Natural killer cell (primary cell): ENCODE data around the gene LRCOL1. TPM values are rescaled to one million over a fixed set of nuclear protein-coding genes. Genes with fewer than 3 reads are reported as not detected.

Source experiments
- ATAC-seq, 3 donors: fragments of 150-1000 bp in 2 of 3; fragments of 200-7000 bp in 1 of 3; cut with Tn5 transposase; 1 replicate in 1 of 3; 2 replicates in 2 of 3; pipeline ENCODE4 v1.10.0; 2021; ENCODE audit warnings: mild to moderate bottlenecking in 2 of 3, moderate library complexity in 2 of 3
- DNase-seq, 2 donors: peaks; one replicate each; pipeline versions ENCODE4 v3.0.0 to v3.0.0-alpha.2; 2013 to 2021; ENCODE audit warnings: mixed read lengths in 1 of 2
- H3K27ac ChIP-seq: one replicate; pipeline ENCODE4 v1.5.1; 2013; ENCODE audit warnings: mild to moderate bottlenecking, low read length
- H3K27me3 ChIP-seq: one replicate; pipeline ENCODE4 v1.6.1; 2013; ENCODE audit warnings: low read length; ENCODE audit not compliant: control insufficient read depth, insufficient read depth
- H3K36me3 ChIP-seq: one replicate; pipeline ENCODE4 v1.6.1; 2013; ENCODE audit warnings: low read length; ENCODE audit not compliant: control insufficient read depth, insufficient read depth
- H3K4me1 ChIP-seq: one replicate; pipeline ENCODE4 v1.6.1; 2013; ENCODE audit warnings: low read length; ENCODE audit not compliant: control insufficient read depth, insufficient read depth
- H3K4me3 ChIP-seq: one replicate; pipeline ENCODE4 v1.5.1; 2013; ENCODE audit warnings: low read length
- H3K9me3 ChIP-seq: one replicate; pipeline ENCODE4 v1.6.1; 2013; ENCODE audit warnings: low read length; ENCODE audit not compliant: control insufficient read depth, insufficient read depth
- H3K27ac Mint-ChIP-seq, 2 donors: one replicate each; pipeline ENCODE4 v1.8.0; 2022; ENCODE audit warnings: mild to moderate bottlenecking in 2 of 2, mixed read lengths in 2 of 2, moderate library complexity in 1 of 2
- H3K27me3 Mint-ChIP-seq, 2 donors: one replicate each; pipeline ENCODE4 v1.8.0; 2022; ENCODE audit warnings: low read depth in 2 of 2, mixed read lengths in 2 of 2
- H3K36me3 Mint-ChIP-seq: one replicate; pipeline ENCODE4 v1.8.0; 2022; ENCODE audit warnings: mixed read lengths
- H3K4me1 Mint-ChIP-seq, 2 donors: one replicate each; pipeline ENCODE4 v1.8.0; 2022; ENCODE audit warnings: mixed read lengths in 2 of 2
- H3K4me3 Mint-ChIP-seq: one replicate; pipeline ENCODE4 v1.8.0; 2022; ENCODE audit warnings: mild to moderate bottlenecking, moderate library complexity, mixed read lengths
- H3K9me3 Mint-ChIP-seq, 2 donors: one replicate each; pipeline ENCODE4 v1.8.0; 2022; ENCODE audit warnings: mixed read lengths in 2 of 2
- CTCF ChIP-seq: fragments of 200-600 bp; IDR thresholded peaks from one replicate; pipeline ENCODE4 v1.8.0; 2022; ENCODE audit warnings: antibody characterized with exemption
- WGBS: methylation state at CpG from one replicate; pipeline ENCODE4 v1.1.7; 2013; ENCODE audit warnings: missing lambda C conversion rate; ENCODE audit not compliant: insufficient coverage; 5-methylcytosine and 5-hydroxymethylcytosine counted together
- intact Hi-C: fragments of 100-400 bp; cut with micrococcal nuclease; formaldehyde crosslinking; loops from one replicate; pipeline ENCODE4 v1.14.2; 2022
- total RNA-seq, 4 donors: library from RNA; stranded (reverse); fragments of 120-200 nt in 1 of 4; gene quantifications; one replicate each; pipeline versions ENCODE4 v1.2.3 to v1.2.4, GENCODE V29; 2013 to 2022

The LRCOL1 gene
- total RNA-seq, 3 donors from 2014 or later (not counting 1 experiment from before 2014, with no cell fraction given): not detected

- no peak for ATAC-seq
- WGBS: 96% methylated on average over 20 of the region's 20 CpGs
Measured at GRCh38 chr12:132571598-132571997, 38.8 kb downstream of the LRCOL1 start.

GRCh38 chr12:132571051-132571450 lies 39.3 kb downstream of the LRCOL1 start:
- no peak for DNase-seq
- H3K27me3 Mint-ChIP-seq: no peaks in the 10 kb centered on the region
- H3K36me3 Mint-ChIP-seq: no peaks in the 10 kb centered on the region
- H3K9me3 ChIP-seq: no peaks in the 10 kb centered on the region
- no peak for TF ChIP-seq CTCF
- no peaks in the 10 kb centered on the region for H3K27me3 ChIP-seq
- H3K4me3 ChIP-seq: no peak overlapping the region
- intact Hi-C loops: no loop called here
- WGBS: 97% methylated on average over 27 of the region's 27 CpGs
- H3K27ac Mint-ChIP-seq: no peak overlapping the region
- H3K4me1 ChIP-seq: peaks cover 13% of the 10 kb centered on the region
- H3K9me3 Mint-ChIP-seq: no peaks in the 10 kb centered on the region
- H3K27ac ChIP-seq: no peak overlapping the region
- no peak overlapping the region for H3K4me3 Mint-ChIP-seq
- ATAC-seq: no peak
- H3K36me3 ChIP-seq: peaks cover 5% of the 10 kb centered on the region
- peaks cover 1 to 12% of the 10 kb centered on the region in 2 donors for H3K4me1 Mint-ChIP-seq

More at GRCh38 chr12:132571598-132571997, 38.8 kb downstream of the LRCOL1 start:
- peaks cover 13% of the 10 kb centered on the region for H3K4me1 ChIP-seq
- H3K9me3 ChIP-seq: no peaks in the 10 kb centered on the region
- intact Hi-C loops: no loop called here
- no peak overlapping the region for H3K4me3 ChIP-seq
- Mint-ChIP-seq H3K36me3 (no peaks in the 10 kb centered on the region), H3K4me3 (no peak overlapping the region), H3K27me3 (no peaks in the 10 kb centered on the region), H3K9me3 (no peaks in the 10 kb centered on the region), H3K27ac (no peak overlapping the region), H3K4me1 (peaks cover 0 to 12% of the 10 kb centered on the region in 2 donors)
- no peak overlapping the region for H3K27ac ChIP-seq
- H3K27me3 ChIP-seq: no peaks in the 10 kb centered on the region
- H3K36me3 ChIP-seq: peaks cover 6% of the 10 kb centered on the region
- no peak for TF ChIP-seq CTCF
- DNase-seq: no peak

GRCh38 chr12:132570635-132571034 lies 39.7 kb downstream of the LRCOL1 start:
- H3K4me3 ChIP-seq: no peak overlapping the region
- peaks cover 5% of the 10 kb centered on the region for H3K36me3 ChIP-seq
- ATAC-seq: no peak
- Mint-ChIP-seq H3K4me3 (no peak overlapping the region), H3K27me3 (no peaks in the 10 kb centered on the region), H3K27ac (no peak overlapping the region), H3K9me3 (no peaks in the 10 kb centered on the region), H3K4me1 (peaks cover 6 to 13% of the 10 kb centered on the region in 2 donors), H3K36me3 (no peaks in the 10 kb centered on the region)
- 99% methylated on average over 26 of the region's 26 CpGs for WGBS
- H3K27me3 ChIP-seq: no peaks in the 10 kb centered on the region
- no peak overlapping the region for H3K27ac ChIP-seq
- intact Hi-C loops: no loop called here
- no peaks in the 10 kb centered on the region for H3K9me3 ChIP-seq
- DNase-seq: no peak
- H3K4me1 ChIP-seq: peaks cover 13% of the 10 kb centered on the region
- no peak for TF ChIP-seq CTCF

- H3K4me1 ChIP-seq: peaks cover 13% of the 10 kb centered on the region
- H3K9me3 ChIP-seq: no peaks in the 10 kb centered on the region
- H3K27me3 Mint-ChIP-seq: no peaks in the 10 kb centered on the region
- 97% methylated on average over 55 of the region's 55 CpGs for WGBS
- no peak overlapping the region for H3K4me3 ChIP-seq
- H3K27me3 ChIP-seq: no peaks in the 10 kb centered on the region
- H3K36me3 Mint-ChIP-seq: no peaks in the 10 kb centered on the region
- H3K27ac Mint-ChIP-seq: no peak overlapping the region
- no peak for TF ChIP-seq CTCF
- DNase-seq (no peak), ATAC-seq (no peak)
- H3K9me3 Mint-ChIP-seq: no peaks in the 10 kb centered on the region
- H3K4me1 Mint-ChIP-seq: peaks cover 12 to 19% of the 10 kb centered on the region in 2 donors
- no peak overlapping the region for H3K4me3 Mint-ChIP-seq
- peaks cover 5% of the 10 kb centered on the region for H3K36me3 ChIP-seq
- H3K27ac ChIP-seq: no peak overlapping the region
- intact Hi-C loops: no loop called here
Measured at GRCh38 chr12:132569856-132570480, 40.4 kb downstream of the LRCOL1 start.
